IPS DF 19.7 (cell line): Measurements from ENCODE around the gene PTPRH.

ENCODE experiments used
- DNase-seq: peaks from one replicate; pipeline ENCODE4 v3.0.0-alpha.2; 2013; ENCODE audit warnings: low read depth, low spot score

The PTPRH gene

GRCh38 chr19:55246462-55247451 is 37.5 kb upstream of the PTPRH start:
- DNase-seq: no peak

- DNase-seq: no peak
These were observed 36.1 kb upstream of the PTPRH start for GRCh38 chr19:55245236-55245904.

- no peak for DNase-seq
These were observed 34.8 kb upstream of the PTPRH start for GRCh38 chr19:55244004-55244680.

GRCh38 chr19:55242517-55242916 is 33.2 kb upstream of the PTPRH start:
- DNase-seq: no peak

- DNase-seq: no peak
These were observed 32.7 kb upstream of the PTPRH start for GRCh38 chr19:55241935-55242464.

- no peak for DNase-seq
These were observed 32.0 kb upstream of the PTPRH start for GRCh38 chr19:55241143-55241934.

- DNase-seq: no peak
These were observed 31.4 kb upstream of the PTPRH start for GRCh38 chr19:55240713-55241020.

GRCh38 chr19:55239004-55239403 is 29.7 kb upstream of the PTPRH start:
- DNase-seq: no peak

GRCh38 chr19:55238030-55238429 is 28.7 kb upstream of the PTPRH start:
- no peak for DNase-seq

- no peak for DNase-seq
These were observed 23.7 kb upstream of the PTPRH start for GRCh38 chr19:55232986-55233385.

GRCh38 chr19:55232286-55232602 is 22.9 kb upstream of the PTPRH start:
- DNase-seq: no peak

- no peak for DNase-seq
These were observed 22.3 kb upstream of the PTPRH start for GRCh38 chr19:55231391-55232285.

GRCh38 chr19:55230780-55231179 is 21.5 kb upstream of the PTPRH start:
- DNase-seq: no peak

- DNase-seq: no peak
These were observed 21.0 kb upstream of the PTPRH start for GRCh38 chr19:55230329-55230728.

GRCh38 chr19:55229789-55230182 is 20.5 kb upstream of the PTPRH start:
- no peak for DNase-seq

GRCh38 chr19:55229145-55229788 is 20.0 kb upstream of the PTPRH start:
- DNase-seq: no peak

- no peak for DNase-seq
These were observed 19.2 kb upstream of the PTPRH start, which contains the start of gene TMEM86B for GRCh38 chr19:55228403-55229031. TMEM86B (minus strand) TSS chr19:55228763; CDS start chr19:55228741, 22 bp downstream.

- no peak for DNase-seq
These were observed 18.7 kb upstream of the PTPRH start for GRCh38 chr19:55228015-55228391.

- DNase-seq: no peak
These were observed 18.1 kb upstream of the PTPRH start for GRCh38 chr19:55227241-55228014.
